HEK293T (cell line): ENCODE results near the gene FAAP24.
"Not testable (repeated sequence)": the region's sequence is repeated elsewhere in the genome, so short reads cannot be mapped to it uniquely, and the experiment has no call there.

Source experiments
- BHLHE40 ChIP-seq: fragments of 450-650 bp; IDR thresholded peaks from 2 replicates; pipeline ENCODE4 v1.6.1; 2016; ENCODE audit warnings: mild to moderate bottlenecking, moderate library complexity, borderline replicate concordance
- ELF4 ChIP-seq: fragments of 450-650 bp; IDR thresholded peaks from 2 replicates; pipeline ENCODE4 v1.6.1; 2017; ENCODE audit warnings: antibody characterized with exemption
- FOXA1 ChIP-seq: fragments of 450-650 bp; IDR thresholded peaks from 2 replicates; pipeline ENCODE4 v1.6.1; 2016; ENCODE audit warnings: mild to moderate bottlenecking
- FOXK2 ChIP-seq: fragments of 450-650 bp; IDR thresholded peaks from 2 replicates; pipeline ENCODE4 v1.6.1; 2016; ENCODE audit warnings: mild to moderate bottlenecking
- FOXM1 ChIP-seq: fragments of 450-650 bp; IDR thresholded peaks from 2 replicates; pipeline ENCODE4 v1.6.1; 2017; ENCODE audit warnings: mild to moderate bottlenecking, borderline replicate concordance
- LEF1 ChIP-seq: fragments of 450-650 bp; IDR thresholded peaks from 2 replicates; pipeline ENCODE4 v1.6.1; 2017; ENCODE audit warnings: mild to moderate bottlenecking, borderline replicate concordance
- SP1 ChIP-seq: fragments of 450-650 bp; IDR thresholded peaks from 2 replicates; pipeline ENCODE4 v1.6.1; 2017
- SUZ12 ChIP-seq: fragments of 450-650 bp; IDR thresholded peaks from 2 replicates; pipeline ENCODE4 v1.6.1; 2016; ENCODE audit warnings: mild to moderate bottlenecking
- TARDBP ChIP-seq: fragments of 450-650 bp; IDR thresholded peaks from 2 replicates; pipeline ENCODE4 v1.6.1; 2016
- TF ChIP-seq, protein P1 (sequence below): fragments of 450-650 bp; IDR thresholded peaks from 2 replicates; pipeline ENCODE4 v1.6.1; 2016

- not testable (repeated sequence) for TF ChIP-seq SP1, BHLHE40, TARDBP, ELF4, FOXA1, SUZ12, FOXM1, LEF1, FOXK2
- TF ChIP-seq, protein P1, sequence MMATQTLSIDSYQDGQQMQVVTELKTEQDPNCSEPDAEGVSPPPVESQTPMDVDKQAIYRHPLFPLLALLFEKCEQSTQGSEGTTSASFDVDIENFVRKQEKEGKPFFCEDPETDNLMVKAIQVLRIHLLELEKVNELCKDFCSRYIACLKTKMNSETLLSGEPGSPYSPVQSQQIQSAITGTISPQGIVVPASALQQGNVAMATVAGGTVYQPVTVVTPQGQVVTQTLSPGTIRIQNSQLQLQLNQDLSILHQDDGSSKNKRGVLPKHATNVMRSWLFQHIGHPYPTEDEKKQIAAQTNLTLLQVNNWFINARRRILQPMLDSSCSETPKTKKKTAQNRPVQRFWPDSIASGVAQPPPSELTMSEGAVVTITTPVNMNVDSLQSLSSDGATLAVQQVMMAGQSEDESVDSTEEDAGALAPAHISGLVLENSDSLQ, result not testable (repeated sequence)
These were observed 5.8 kb downstream of the FAAP24 start for GRCh38 chr19:32977813-32978212.
